AG09319 (cell line): ENCODE measurements around the gene C1QTNF6.
A peak's percentile ranks its signal among the peaks of the same experiment; 100 is the strongest.

ENCODE experiments used
- DNase-seq: peaks from one replicate; pipeline ENCODE4 v3.0.0-alpha.2; 2010; ENCODE audit warnings: low read depth; ENCODE audit errors: extremely low read depth
- TF ChIP-seq, protein P1 (sequence below): IDR thresholded peaks from 2 replicates; pipeline ENCODE4 v1.5.1; 2011; ENCODE audit warnings: low read depth, mild to moderate bottlenecking, inconsistent platforms, low read length, moderate library complexity

Gene C1QTNF6

DNA sequence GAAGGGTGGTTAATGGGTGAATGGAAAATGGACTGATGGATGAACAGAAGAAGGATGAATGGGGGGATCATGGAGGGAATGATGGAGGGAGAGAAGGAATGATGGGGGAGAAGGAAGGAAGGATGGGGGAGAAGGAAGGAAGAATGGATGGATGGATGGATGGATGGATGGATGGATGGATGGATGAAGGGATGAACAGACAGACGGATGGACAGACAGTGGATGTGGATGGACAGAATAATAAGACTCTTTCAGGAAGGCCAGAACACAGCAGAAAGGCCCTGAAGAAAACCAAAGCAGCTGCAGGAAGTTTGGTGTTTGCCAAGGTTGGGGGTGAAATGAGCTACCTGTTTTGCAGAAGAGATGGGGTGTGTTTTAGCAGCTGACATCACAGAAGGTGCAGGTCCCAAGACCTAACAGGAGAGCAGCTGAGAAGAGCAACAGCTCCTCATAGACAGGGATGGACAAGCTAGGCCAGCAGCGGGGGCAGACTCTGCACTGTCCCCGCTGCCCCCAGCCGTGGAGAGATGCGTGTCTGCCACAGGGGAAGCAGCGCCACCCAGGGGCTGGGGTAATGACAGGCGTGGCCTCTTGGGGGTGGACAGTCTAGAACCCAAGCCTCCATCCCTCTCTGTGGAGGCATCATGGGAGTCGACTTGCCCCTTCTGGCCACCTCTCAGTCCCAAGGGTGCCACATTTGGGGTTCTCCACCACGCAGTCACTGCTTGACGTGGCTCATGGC, 17.9 kb downstream of the C1QTNF6 start:
- no peak for DNase-seq
- TF ChIP-seq, protein P1, sequence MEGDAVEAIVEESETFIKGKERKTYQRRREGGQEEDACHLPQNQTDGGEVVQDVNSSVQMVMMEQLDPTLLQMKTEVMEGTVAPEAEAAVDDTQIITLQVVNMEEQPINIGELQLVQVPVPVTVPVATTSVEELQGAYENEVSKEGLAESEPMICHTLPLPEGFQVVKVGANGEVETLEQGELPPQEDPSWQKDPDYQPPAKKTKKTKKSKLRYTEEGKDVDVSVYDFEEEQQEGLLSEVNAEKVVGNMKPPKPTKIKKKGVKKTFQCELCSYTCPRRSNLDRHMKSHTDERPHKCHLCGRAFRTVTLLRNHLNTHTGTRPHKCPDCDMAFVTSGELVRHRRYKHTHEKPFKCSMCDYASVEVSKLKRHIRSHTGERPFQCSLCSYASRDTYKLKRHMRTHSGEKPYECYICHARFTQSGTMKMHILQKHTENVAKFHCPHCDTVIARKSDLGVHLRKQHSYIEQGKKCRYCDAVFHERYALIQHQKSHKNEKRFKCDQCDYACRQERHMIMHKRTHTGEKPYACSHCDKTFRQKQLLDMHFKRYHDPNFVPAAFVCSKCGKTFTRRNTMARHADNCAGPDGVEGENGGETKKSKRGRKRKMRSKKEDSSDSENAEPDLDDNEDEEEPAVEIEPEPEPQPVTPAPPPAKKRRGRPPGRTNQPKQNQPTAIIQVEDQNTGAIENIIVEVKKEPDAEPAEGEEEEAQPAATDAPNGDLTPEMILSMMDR = no peak

DNA sequence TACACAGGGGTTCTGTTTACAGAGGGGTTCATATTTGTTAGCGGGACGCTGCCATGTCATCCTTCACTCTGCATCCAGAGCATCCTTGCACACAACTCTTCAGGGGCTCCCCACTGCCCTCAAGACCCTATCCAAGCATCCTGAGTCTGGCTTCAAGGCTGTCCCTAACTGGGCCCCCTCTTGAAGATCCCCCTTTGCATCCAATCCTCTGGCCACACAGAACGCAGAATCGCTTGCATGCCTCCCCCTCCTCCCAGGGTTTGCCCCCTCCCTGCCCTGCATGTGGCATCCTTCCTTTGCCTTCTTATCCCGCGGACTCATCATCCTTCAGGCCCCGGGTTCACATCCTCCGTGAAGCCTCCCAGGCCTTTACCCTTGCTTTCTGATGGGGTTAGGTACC, 18.6 kb downstream of the C1QTNF6 start:
- DNase-seq = no peak
- TF ChIP-seq, protein P1 = no peak

DNA sequence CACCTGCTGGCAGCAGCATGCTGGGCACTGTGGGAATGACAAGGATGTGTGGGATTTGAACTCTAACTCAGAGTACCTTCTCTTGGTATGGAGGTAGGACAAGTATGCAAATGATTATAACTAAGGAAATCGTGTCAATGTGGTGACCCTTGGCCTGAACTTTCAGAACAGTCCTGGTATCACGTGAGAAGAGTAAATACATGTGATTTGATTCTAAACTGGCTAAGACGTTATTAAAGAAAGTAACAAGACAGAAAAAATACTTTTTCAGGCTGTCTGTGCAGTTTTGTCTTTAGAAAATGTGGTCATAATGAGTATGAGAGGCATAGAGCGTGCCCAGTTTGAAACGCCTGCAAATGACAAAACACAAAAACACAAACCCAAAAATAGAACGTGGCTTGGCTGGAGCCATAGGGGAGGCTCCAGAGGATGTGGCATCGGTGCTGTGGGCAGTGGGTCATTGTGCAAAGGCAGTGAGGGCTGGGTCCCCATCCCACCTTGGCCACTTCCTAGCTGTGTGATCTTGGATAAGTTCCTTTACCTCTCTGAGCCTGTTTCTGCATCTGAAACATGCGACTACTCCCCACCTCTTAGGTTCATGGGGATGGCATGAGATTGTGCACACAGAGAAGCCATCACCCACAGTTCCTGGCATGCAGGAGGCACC, 19.9 kb downstream of the C1QTNF6 start:
- TF ChIP-seq, protein P1 = no peak
- DNase-seq = no peak

DNA sequence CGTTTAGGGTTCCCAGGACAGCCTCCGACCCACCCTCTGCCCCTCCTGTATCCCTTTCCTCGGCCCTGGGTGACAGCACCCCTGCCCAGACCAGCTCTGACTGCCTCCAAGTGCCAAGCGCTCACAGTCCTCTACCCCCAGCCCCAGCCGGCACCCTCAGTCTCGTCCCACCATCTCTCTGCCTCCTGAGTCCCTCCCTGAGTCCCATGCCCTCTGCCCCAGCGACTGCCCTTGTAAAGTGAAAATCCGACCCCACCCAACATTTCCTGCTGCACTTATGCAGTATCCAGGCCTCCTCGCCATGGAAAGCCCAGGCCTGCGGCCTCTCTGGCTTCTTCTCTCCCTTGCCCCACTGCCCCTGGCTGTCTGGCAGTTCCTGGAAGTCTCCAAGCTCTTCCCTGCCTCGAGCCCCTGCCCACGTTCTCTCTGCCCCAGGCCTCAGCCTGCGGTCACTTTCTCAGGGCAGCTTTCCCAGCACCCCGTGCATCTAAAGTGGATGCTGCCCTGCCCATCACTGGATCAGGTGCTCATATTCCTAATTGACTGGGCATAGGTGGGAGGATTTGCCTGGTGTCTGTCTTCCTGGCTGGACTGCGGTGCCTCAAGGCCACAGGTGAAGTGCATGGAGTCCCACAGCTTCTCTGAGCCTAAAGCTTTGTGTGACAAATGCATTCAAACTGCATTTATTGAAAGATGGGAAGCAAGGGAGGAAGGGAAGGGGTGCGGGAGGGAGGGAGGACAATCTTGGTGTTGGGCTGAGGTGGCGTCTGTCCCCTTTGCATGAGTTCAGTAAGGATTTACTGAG, 20.7 kb downstream of the C1QTNF6 start:
- DNase-seq = no peak
- TF ChIP-seq, protein P1 = no peak

DNA sequence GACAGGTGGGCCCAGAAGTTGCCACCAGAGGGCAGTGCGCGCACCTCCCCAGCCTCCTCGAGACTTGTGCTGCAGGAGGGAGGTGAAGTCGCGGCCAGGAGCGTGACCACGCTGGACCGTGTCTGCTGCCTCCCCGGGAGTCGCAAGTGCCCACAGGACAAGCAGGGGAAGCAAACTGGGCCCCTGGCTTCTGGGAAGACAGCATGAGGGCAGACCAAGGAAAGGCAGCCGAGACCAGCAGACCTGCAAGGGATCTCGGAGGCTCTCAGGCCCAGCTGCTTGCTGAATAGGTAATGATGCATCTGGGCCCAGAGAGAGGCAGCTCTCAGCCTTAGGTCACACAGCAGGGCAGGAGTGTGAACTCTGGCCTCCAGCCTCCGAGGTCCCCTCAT, 21.4 kb downstream of the C1QTNF6 start:
- TF ChIP-seq, protein P1 = peak; percentile 94
- DNase-seq = peak; percentile 49

DNA sequence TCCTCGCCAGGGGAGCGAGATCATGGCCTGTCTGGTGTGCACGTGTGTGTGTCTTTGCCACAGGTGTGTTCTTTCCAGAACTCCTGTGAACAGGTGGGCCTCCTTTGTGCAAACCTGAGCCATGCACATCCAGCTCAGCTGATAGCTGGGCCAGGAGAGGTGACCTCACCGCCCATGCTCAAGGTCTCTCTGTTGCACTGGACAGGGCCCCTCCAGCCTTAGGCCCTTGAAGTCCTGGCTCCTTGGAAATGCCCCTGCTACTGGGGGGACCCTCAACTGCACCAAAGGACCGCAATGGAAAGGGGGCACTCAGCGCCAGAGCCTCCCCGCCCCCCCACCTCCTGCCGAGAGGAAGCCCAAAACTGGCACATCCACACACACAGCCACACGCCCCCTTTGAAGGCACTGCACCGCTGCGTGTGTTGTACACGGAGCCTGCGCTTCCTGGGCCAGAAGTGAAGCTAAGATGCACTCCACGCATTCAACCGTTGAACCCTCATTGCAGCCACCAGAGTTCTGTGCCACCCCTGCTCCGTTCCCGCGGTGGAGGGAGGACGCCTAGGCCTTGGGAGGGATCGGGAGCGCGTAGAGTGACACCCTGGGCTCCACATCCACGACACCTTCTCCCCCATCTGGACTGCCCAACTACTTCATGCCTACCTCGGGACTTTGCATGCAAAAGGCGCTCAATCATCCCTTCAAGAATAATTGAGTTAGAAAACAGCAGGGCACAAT, 21.9 kb downstream of the C1QTNF6 start:
- TF ChIP-seq, protein P1 = no peak
- no peak for DNase-seq
